HG02610 (cell line): ENCODE data around the gene PBXIP1.

ENCODE experiments used
- ATAC-seq: cut with Tn5 transposase; IDR thresholded peaks from one replicate; pipeline ENCODE4 v1.9.1; 2021; ENCODE audit warnings: mild to moderate bottlenecking, moderate library complexity; ENCODE audit not compliant: unreplicated experiment

Gene PBXIP1

GRCh38 chr1:154902938-154903566, 52.8 kb downstream of the PBXIP1 start:
- ATAC-seq, result no peak

- ATAC-seq, result no peak
These were observed 54.3 kb downstream of the PBXIP1 start for GRCh38 chr1:154901591-154901990.

GRCh38 chr1:154899041-154899440, 56.9 kb downstream of the PBXIP1 start:
- no peak for ATAC-seq

DNA sequence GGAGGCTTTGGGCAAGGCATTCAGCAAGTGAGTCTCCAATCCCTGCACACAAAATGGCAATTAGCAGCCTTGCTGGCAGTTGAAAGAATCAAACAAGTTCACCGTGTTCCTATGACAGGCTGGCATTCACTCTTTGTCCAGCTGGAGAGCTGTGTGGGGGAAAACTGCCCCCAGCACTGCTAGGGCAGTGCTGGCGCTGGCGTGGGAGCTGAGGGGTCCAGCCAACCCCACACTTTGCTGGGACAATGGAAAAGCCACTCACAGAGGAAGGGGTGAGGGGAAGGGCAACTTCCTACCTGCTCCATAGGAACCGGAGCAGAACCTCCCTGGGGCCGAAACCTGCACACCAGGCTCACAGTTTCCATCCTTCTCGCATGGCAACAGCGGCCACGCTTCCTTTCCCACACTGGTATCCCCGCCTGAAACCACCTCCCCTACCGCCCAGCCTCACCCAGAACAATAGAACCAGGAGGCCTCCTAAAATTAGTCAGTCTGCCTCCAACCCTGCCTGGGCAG, 59.1 kb downstream of the PBXIP1 start:
- no peak for ATAC-seq

- no peak for ATAC-seq
These were observed 60.1 kb downstream of the PBXIP1 start for GRCh38 chr1:154895798-154896197.
